GM12878 (cell line): Measurements from ENCODE around the gene TSC22D1.

Source experiments
- EZH2 ChIP-seq: IDR thresholded peaks from 2 replicates; pipeline ENCODE4 v1.6.1; 2012; ENCODE audit warnings: low read depth, mild to moderate bottlenecking, control low read depth, inconsistent platforms, low read length, borderline replicate concordance; ENCODE audit not compliant: control insufficient read depth
- FOXK2 ChIP-seq: fragments of 450-650 bp; IDR thresholded peaks from 2 replicates; pipeline ENCODE4 v1.6.1; 2017; ENCODE audit warnings: mild to moderate bottlenecking, moderate library complexity
- GABPA ChIP-seq: IDR thresholded peaks from 2 replicates; pipeline ENCODE4 v1.6.1; 2014; ENCODE audit warnings: antibody characterized with exemption, low read depth, mild to moderate bottlenecking, inconsistent platforms
- HDAC2 ChIP-seq: fragments of 200-600 bp; sonication (generic); IDR thresholded peaks from 2 replicates; pipeline ENCODE4 v1.6.1; 2017
- KAT2A ChIP-seq: conservative IDR thresholded peaks from 2 replicates; pipeline ENCODE4 v1.6.1; 2011; ENCODE audit warnings: low read depth, low read length; ENCODE audit not compliant: control insufficient read depth
- KDM1A ChIP-seq: fragments of 200-600 bp; sonication (generic); IDR thresholded peaks from 2 replicates; pipeline ENCODE4 v1.6.1; 2016; ENCODE audit warnings: borderline replicate concordance
- MYC ChIP-seq: IDR thresholded peaks from 2 replicates; pipeline ENCODE4 v1.6.1; 2011; ENCODE audit warnings: mild to moderate bottlenecking, low read length, moderate library complexity, inconsistent platforms; ENCODE audit not compliant: insufficient read depth, insufficient replicate concordance, insufficient read length, severe bottlenecking
- POLR2A ChIP-seq: IDR thresholded peaks from 2 replicates; pipeline ENCODE4 v1.6.1; 2011; ENCODE audit warnings: low read depth, mild to moderate bottlenecking, low read length
- POLR2AphosphoS5 ChIP-seq: IDR thresholded peaks from 2 replicates; pipeline ENCODE4 v1.6.1; 2011; ENCODE audit warnings: mild to moderate bottlenecking, low read length, inconsistent platforms
- REST ChIP-seq: IDR thresholded peaks from 2 replicates; pipeline ENCODE4 v1.6.1; 2012; ENCODE audit warnings: mild to moderate bottlenecking, low read depth, low read length
- YY1 ChIP-seq: IDR thresholded peaks from 2 replicates; pipeline ENCODE4 v1.6.1; 2011; ENCODE audit warnings: low read depth, mild to moderate bottlenecking, low read length
- ZSCAN29 ChIP-seq: fragments of 450-650 bp; IDR thresholded peaks from 2 replicates; pipeline ENCODE4 v1.6.1; 2017; ENCODE audit warnings: mild to moderate bottlenecking, moderate library complexity
- TF ChIP-seq, protein P1 (sequence below), 3 experiments: IDR thresholded peaks in 2 of 3; conservative IDR thresholded peaks in 1 of 3; 2 replicates each; pipeline ENCODE4 v1.5.1; 2011; ENCODE audit warnings: low read depth in 3 of 3, low read length in 3 of 3, mild to moderate bottlenecking in 3 of 3, control low read depth in 2 of 3, moderate library complexity in 2 of 3, inconsistent platforms in 1 of 3, mixed read lengths in 1 of 3; ENCODE audit not compliant: control insufficient read depth in 2 of 3, insufficient read depth in 1 of 3; ENCODE audit errors: extremely low read depth in 1 of 3

- TF ChIP-seq, protein P1, sequence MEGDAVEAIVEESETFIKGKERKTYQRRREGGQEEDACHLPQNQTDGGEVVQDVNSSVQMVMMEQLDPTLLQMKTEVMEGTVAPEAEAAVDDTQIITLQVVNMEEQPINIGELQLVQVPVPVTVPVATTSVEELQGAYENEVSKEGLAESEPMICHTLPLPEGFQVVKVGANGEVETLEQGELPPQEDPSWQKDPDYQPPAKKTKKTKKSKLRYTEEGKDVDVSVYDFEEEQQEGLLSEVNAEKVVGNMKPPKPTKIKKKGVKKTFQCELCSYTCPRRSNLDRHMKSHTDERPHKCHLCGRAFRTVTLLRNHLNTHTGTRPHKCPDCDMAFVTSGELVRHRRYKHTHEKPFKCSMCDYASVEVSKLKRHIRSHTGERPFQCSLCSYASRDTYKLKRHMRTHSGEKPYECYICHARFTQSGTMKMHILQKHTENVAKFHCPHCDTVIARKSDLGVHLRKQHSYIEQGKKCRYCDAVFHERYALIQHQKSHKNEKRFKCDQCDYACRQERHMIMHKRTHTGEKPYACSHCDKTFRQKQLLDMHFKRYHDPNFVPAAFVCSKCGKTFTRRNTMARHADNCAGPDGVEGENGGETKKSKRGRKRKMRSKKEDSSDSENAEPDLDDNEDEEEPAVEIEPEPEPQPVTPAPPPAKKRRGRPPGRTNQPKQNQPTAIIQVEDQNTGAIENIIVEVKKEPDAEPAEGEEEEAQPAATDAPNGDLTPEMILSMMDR (IDR thresholded peaks at IDR 0.05 in 2 of 3, conservative IDR thresholded peaks at IDR 0.05 in 1 of 3; ENCODE audit: control insufficient read depth in 2 of 3, extremely low read depth in 1 of 3, insufficient read depth in 1 of 3, low read depth in 3 of 3, low read length in 3 of 3): no peak
- no peak for TF ChIP-seq KDM1A
- no peak for TF ChIP-seq MYC
- TF ChIP-seq YY1: no peak
- no peak for TF ChIP-seq HDAC2
- no peak; the same call in 1 of the 2 replicates for TF ChIP-seq POLR2A
- TF ChIP-seq REST: no peak
- no peak for TF ChIP-seq GABPA
- TF ChIP-seq POLR2AphosphoS5: no peak
- no peak for TF ChIP-seq KAT2A
- TF ChIP-seq ZSCAN29: no peak
- no peak for TF ChIP-seq FOXK2
- TF ChIP-seq EZH2: no peak
These were observed 140.8 kb downstream of the TSC22D1 start for GRCh38 chr13:44435142-44435918.
